ENCODE results near the gene OR1I1. TPM values are rescaled to one million over a fixed set of nuclear protein-coding genes. Genes with fewer than 3 reads are reported as not detected.

OR1I1 gene
- total RNA-seq, 1 experiment from 2014 or later = not detected

- DNase-seq (ENCODE audit: low read depth, low spot score) = peak; percentile 21
- in situ Hi-C loops (cut with HindIII; ENCODE audit: low pct_unique_long_range_greater_than_20kb, low sequenced_read_pairs) = no loop called here
These were observed 30.4 kb downstream of the OR1I1 start for GRCh38 chr19:15112385-15112784.

DNA sequence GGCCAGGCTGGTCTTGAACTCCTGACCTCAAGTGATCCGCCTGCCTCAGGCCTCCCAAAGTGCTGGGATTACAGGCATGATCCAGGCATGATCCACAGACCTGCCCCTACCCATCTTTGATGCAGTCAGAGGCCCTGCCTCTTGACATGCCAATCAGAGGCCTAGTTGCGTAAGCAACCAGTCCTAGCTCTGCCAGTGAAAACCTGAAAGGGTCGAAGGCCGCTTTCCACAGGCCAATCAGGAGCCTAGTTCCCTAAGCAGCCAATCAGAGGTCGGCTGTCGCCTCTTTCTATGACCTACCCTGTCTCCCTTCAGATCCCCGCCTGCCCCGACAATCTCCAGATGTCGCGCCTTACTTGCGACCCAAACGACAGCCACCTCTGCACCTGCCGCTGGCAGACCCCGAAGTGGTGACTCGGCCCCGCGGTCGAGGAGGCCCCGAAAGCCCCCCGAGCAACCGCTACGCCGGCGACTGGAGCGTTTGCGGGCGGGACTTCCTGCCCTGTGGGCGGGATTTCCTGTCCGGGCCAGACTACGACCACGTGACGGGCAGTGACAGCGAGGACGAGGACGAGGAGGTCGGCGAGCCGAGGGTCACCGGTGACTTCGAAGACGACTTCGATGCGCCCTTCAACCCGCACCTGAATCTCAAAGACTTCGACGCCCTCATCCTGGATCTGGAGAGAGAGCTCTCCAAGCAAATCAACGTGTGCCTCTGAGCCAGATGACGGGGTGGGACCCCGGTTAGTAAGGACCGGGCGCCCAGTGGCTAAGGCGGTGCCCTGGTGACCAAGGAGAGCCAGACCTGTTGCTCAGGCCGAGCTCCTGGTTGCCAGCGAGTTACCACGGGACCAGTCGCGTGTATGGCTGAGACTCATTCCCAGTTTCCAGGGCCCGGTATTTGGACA, 31.5 kb downstream of the OR1I1 start:
- DNase-seq (ENCODE audit: low read depth, low spot score) = no peak

DNA sequence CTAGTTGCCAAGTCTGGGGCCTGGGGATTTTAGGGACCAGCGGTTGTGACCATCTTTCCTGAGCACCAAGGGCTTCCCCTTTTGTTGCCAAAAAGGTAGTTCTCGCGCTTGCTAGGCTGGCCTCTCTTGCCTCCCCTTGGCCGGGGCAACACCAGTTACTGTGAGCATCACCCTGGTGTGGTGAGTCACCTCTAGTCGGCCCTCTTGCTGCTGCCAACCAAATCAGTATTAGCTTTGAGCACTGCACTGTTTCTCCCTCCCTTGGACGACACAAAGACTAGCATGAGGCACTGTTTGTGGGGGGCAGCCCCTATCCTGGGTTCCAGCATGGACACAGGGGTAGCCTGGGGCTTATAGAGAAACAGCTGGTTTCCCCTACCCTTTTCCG, 32.1 kb downstream of the OR1I1 start:
- in situ Hi-C loops (cut with HindIII; ENCODE audit: low pct_unique_long_range_greater_than_20kb, low sequenced_read_pairs) = no loop called here
- no peak for DNase-seq (ENCODE audit: low read depth, low spot score)

More for the DNA sequence above, 31.5 kb downstream of the OR1I1 start:
- in situ Hi-C loops (cut with HindIII; ENCODE audit: low pct_unique_long_range_greater_than_20kb, low sequenced_read_pairs) = no loop called here

GRCh38 chr19:15115080-15115479, 33.1 kb downstream of the OR1I1 start:
- no peak for DNase-seq (ENCODE audit: low read depth, low spot score)
- in situ Hi-C loops (cut with HindIII; ENCODE audit: low pct_unique_long_range_greater_than_20kb, low sequenced_read_pairs) = no loop called here

DNA sequence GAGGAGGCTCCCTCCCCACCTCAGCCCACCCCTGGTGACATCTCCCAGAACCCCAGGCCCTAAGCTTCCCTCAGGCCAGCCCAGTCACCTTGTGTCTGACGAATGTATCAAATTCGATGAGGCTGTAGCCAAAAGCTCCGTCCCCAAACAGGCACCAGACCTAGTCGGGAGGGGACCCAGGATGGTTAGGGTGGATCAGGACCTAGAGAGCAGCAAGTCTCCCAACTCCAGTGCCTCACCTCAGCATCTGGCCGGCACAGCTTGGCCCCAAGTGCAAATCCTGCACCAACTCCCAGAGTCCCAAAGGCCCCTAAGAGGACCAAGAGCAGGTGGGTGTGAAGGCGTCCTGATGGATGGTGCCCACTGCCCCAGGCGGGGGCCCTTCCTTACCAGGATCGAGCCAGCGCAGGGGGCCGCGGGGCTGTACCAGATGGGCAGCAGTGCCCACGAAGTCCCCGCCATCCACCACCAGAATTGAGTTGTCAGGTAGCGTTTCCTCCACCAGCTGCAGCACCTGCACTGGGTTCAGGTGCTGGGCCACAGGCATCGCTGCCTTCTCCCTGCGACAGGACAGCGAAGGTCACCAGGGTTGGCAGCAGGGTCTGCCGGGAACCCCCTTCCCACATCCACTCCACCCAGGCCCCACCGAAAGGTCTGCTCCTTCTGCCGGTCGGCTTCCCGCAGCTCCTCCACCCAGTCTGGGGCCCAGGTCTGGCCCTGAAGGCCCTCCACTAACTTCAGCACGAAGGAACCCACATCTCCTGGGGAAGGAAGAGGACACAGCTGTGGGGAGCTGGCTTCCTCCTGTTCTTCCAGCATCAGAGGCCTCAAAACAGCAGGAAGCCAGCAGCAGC, 34.0 kb downstream of the OR1I1 start:
- no peak for DNase-seq (ENCODE audit: low read depth, low spot score)
- in situ Hi-C loops (cut with HindIII; ENCODE audit: low pct_unique_long_range_greater_than_20kb, low sequenced_read_pairs) = no loop called here

DNA sequence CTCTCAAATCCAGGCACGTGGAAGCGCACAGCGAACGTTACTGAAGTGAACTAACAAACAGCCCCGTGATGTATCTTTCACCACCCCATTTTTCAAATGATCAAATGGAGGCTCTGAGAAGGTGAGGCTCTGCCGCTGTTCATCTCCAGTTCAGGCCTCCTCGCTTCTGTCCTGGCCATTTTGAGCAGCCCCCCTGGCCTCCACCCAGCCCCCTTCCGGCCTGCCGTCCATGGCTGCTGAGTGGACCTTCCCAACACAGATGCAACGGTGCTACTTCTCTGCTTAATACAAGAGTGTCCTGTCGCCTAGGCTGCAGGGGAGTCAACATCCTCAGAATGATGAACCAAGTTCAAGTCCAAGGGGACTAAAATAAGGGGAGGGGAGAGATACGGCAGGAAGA, 34.8 kb downstream of the OR1I1 start:
- in situ Hi-C loops (cut with HindIII; ENCODE audit: low pct_unique_long_range_greater_than_20kb, low sequenced_read_pairs) = no loop called here
- DNase-seq (ENCODE audit: low read depth, low spot score) = no peak

DNA sequence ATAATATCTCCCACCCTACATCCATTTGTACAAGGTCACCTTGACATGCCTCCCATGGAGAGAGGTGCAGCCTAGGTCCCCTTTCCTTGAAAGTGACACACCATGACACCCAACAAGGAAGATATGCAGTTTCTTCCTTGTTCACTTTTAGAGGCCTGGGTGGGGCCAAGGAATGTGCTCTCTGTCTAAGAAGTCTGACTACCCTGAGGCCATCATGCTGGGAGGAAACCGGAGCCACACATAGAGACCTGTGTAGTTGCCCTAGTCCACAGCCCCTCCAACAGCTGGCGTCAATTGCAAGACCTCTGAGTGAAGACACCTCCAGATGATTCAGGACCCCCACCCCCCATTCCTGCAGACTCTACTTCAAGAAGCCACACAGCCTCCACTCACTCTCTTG, 36.2 kb downstream of the OR1I1 start:
- in situ Hi-C loops (cut with HindIII; ENCODE audit: low pct_unique_long_range_greater_than_20kb, low sequenced_read_pairs) = no loop called here
- DNase-seq (ENCODE audit: low read depth, low spot score) = no peak

DNA sequence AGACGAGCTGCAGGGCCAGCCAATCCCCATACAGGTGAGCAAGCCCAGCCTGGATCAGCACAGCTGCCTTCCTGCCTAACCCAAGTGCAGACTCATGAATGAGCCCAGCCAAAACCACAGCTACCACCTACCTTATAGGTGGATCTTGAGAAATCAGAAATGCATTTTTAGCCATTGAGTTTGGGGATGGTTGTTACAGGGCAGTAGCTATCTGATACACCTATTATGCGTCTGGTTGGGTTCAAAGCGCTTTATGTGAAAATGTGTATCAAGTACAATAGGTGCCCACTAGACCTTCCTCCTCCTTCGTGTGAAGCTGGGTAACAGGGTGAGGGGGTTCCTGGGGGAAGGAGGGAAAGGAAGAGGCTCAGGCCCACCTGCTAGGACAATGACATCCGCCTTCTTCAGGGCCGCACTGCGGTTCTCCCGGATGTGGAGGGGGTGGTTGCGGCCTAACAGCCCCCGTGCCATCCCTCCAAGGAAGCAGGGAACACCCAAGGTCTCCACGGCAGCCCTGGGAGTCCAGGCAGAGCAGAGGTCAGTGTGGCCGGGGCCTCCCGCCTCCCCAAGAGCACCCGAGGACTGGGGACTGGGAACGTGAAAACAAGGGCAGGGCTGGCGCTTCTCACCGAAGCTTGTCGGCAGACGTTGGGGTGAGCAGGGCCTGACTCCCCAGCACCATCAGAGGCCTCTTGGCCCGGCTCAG, 36.9 kb downstream of the OR1I1 start:
- no peak for DNase-seq (ENCODE audit: low read depth, low spot score)
- in situ Hi-C loops (cut with HindIII; ENCODE audit: low pct_unique_long_range_greater_than_20kb, low sequenced_read_pairs) = no loop called here

DNA sequence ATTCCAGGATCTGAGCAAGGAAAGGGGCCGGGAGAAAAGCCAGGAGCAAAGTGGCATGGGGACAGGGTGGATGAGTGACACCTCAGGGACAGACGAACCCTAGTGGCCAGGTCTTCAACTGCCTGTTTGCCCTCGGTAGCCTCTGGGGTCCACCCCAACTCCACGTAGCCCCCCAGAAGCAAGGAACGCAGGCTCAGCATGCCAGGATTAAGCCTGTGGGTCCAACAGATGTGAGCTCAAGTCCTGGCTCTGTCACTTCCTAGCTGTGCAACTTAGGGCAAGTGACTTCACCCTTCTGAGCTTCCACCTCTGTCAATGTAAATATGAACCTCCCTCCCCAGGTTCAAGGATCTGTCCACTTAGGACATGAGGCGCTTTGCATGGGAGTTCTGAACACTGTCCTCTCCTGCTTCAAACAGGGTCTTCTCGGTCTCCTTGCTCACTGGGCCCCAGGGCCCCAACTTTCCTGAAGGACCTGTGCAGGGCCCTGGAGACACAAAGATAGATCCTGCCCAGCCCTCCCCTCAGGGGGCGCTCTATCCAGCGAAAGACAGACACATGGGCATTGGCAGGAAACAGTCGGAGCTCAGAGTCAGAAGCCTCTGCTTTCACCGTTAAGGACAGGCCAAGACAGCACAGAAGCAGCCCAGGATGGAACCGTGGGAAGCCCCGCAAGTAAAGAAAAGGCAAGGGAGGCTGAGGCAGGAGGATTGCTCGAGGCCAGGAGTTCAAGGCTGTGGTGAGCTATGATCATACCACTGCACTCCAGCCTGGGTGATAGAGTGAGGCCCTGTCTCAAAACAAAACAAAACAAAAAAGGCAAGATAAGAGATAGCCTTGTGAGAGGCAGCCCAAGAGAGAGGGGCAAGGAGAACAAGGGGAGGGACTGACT, 38.4 kb downstream of the OR1I1 start:
- DNase-seq (ENCODE audit: low read depth, low spot score) = no peak
- in situ Hi-C loops (cut with HindIII; ENCODE audit: low pct_unique_long_range_greater_than_20kb, low sequenced_read_pairs) = no loop called here

DNA sequence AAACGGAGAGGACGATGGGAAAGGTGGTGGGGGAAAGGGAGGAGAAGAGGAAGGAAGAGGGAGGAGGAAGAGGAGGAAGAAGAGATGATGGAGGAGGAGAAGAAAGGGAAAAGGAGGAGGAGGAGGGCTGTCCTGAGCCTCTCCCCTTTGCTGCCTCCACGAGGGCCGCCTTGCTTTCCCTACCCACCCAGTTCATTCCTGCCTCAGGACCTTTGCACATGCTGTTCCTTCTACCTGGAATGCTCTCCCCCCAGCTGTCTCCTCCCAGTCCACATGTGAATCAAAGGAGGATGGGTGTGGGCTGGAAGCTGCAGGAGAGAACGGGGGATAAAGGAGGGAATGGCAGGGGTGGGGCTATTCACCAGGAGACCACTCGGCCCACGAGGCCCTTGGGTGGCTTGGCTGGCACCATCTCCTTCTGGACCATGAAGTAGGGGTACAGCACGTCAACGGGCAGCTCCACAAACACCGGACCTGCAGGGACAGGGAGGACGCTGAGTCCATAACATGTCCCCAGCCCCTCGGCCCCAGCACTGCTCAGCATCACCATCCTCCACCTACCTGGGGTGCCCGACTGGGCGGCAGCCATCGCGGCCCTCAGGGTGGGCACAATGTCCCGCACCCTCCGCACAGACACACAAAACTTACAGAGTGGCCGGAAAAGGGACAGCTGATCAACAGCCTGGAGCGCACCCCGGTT, 40.5 kb downstream of the OR1I1 start:
- DNase-seq (ENCODE audit: low read depth, low spot score) = no peak
- in situ Hi-C loops (cut with HindIII; ENCODE audit: low pct_unique_long_range_greater_than_20kb, low sequenced_read_pairs) = no loop called here

DNA sequence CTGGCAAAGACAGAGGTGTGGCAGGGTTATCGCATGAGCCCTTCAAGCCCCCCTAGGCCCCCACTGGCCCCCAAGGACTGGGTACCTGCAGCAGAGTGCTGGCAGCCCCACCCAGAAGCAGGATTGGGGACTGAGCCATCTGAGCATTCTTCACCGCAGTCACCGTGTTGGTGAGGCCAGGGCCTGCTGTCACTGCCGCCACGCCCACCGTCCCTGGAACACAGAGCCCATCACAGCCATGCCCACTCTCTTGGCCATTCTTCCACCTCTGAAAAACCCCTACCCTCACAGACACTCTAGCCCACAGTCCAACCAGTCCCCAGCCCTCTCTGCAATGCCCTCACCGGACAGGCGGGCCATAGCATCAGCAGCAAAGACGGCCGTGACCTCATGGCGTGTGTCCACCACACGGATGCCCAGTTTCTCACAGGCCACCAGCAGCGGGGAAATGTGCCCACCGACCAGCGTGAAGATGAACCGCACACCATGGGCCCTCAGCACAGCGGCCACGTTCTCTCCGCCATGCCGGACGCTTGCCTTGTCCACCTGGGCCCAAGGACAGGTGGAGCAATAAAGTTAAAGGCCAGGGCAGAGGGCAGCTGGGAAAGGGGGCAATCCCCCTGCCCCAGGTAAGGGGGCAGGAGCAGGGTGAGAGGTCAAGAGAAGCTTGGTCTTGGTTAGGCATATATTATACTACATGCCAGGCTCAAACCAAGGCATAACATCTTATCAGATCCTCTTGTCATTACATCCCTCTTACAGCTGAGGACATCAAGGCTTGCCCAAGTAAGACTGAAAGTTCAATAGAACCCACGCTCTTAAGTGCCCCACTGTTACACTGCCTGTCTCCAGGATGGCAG, 41.2 kb downstream of the OR1I1 start:
- in situ Hi-C loops (cut with HindIII; ENCODE audit: low pct_unique_long_range_greater_than_20kb, low sequenced_read_pairs) = no loop called here

DNA sequence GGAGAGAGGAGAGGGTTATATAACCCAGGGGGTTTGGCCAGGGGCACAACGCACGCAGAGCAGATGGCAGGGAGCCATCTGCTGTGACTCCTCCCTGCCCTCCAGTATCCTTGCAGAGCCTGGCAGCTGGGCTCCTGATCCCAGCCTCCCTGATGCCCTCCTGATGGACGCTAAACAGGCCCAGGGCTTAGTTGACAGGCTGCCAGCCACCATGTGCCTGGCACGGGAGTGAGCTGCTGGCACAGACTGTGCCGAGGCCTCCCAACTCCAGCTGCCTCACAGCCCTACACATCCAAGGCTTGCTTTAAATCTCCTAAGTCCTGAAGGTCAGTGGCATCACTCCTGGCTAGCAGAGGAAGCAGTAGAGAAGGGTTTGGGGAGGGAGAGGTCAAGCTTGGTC, 41.9 kb downstream of the OR1I1 start:
- in situ Hi-C loops (cut with HindIII; ENCODE audit: low pct_unique_long_range_greater_than_20kb, low sequenced_read_pairs) = no loop called here
- DNase-seq (ENCODE audit: low read depth, low spot score) = peak; percentile 26

More for the DNA sequence above, 41.2 kb downstream of the OR1I1 start:
- DNase-seq (ENCODE audit: low read depth, low spot score) = no peak

DNA sequence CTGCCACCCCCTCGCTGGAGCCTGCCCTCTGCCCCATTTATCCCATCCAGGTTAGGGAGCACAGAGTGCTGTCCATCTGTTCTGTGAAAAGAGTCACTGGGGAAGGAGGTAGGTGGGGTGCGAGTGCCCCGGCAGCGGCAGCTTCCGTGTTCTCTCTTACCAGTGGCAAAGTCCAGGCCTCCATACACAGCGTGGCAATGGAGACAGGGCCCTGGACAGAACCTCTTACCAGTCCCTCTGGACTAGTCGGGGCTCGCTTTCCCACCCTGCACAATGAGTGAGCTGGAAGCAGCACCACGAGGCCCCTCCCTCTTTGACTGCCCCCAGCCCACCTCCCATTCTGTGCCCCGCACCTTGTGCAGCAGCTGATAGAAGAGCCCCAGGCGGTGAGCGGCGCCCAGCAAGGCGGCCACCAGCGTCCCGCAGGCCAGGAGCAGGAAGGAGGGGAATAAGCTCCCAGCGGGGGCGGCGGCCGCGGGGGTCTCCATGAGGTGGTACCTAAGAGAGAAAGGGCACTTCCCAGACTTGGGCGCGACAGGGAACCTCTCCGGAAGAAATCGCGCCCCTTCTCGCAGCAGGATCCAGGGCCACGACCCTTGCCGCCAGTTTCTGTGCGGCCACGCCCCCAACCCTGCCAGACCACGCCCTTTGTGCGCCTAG, 42.7 kb downstream of the OR1I1 start:
- no peak for DNase-seq (ENCODE audit: low read depth, low spot score)
- in situ Hi-C loops (cut with HindIII; ENCODE audit: low pct_unique_long_range_greater_than_20kb, low sequenced_read_pairs) = no loop called here

GRCh38 chr19:15125232-15126067, 43.4 kb downstream of the OR1I1 start:
- in situ Hi-C loops (cut with HindIII; ENCODE audit: low pct_unique_long_range_greater_than_20kb, low sequenced_read_pairs) = no loop called here
- peak; percentile 96 for DNase-seq (ENCODE audit: low read depth, low spot score)

Measured in SK-MEL-5 (cell line).